ENCODE results near the gene GPR85. TPM values are rescaled to one million over a fixed set of nuclear protein-coding genes. Genes with fewer than 3 reads are reported as not detected.

Gene GPR85
- total RNA-seq, 6 experiments from 2014 or later, result 2.7 to 5.6 (median 3.5) TPM

DNA sequence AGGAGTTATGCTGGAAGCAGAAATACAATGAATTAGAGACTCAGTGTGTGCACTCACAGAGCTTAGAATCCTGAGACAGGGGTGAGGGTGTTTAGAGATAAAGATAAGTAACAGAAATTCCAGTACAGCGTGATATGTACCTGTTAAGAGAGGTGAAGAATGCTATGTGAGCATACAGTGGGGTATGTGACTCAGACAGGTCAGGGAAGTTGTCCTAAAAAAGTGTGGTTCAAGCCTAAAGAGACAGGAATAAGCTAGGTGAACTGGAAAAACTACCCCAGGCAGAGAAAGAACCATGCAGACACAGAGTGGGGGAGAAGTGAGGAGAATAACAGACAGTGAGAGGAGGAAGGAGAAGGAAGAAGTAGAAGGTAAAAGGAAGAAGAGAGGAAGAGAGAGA is 23.1 kb upstream of the GPR85 start:
- TF ChIP-seq CTCF (IDR thresholded peaks at IDR 0.05), result no peak
- DNase-seq, result no peak
- Mint-ChIP-seq H3K9me3 (no peaks in the 10 kb centered on the region), H3K27me3 (ENCODE audit: insufficient read depth) (no peaks in the 10 kb centered on the region), H3K36me3 (ENCODE audit: low read depth) (peaks cover 12% of the 10 kb centered on the region; the same call in 1 of the 2 replicates), H3K27ac (no peak overlapping the region), H3K4me3 (no peak overlapping the region), H3K4me1 (ENCODE audit: low read depth) (no peaks in the 10 kb centered on the region)

- Mint-ChIP-seq H3K36me3 (ENCODE audit: low read depth) (no peaks in the 10 kb centered on the region), H3K9me3 (no peaks in the 10 kb centered on the region), H3K27ac (no peak overlapping the region), H3K4me3 (no peak overlapping the region), H3K27me3 (ENCODE audit: insufficient read depth) (no peaks in the 10 kb centered on the region; the same call in none of the 2 replicates), H3K4me1 (ENCODE audit: low read depth) (no peaks in the 10 kb centered on the region; the same call in 1 of the 2 replicates)
- no peak for DNase-seq
- no peak for TF ChIP-seq CTCF (IDR thresholded peaks at IDR 0.05)
Measured at GRCh38 chr7:113100121-113100603, 13.5 kb upstream of the GPR85 start.

- Mint-ChIP-seq H3K9me3 (no peaks in the 10 kb centered on the region), H3K36me3 (ENCODE audit: low read depth) (no peaks in the 10 kb centered on the region), H3K27me3 (ENCODE audit: insufficient read depth) (no peaks in the 10 kb centered on the region; the same call in none of the 2 replicates), H3K27ac (no peak overlapping the region), H3K4me3 (no peak overlapping the region), H3K4me1 (ENCODE audit: low read depth) (no peaks in the 10 kb centered on the region; the same call in 1 of the 2 replicates)
- DNase-seq, result no peak
- no peak for TF ChIP-seq CTCF (IDR thresholded peaks at IDR 0.05)
Measured at GRCh38 chr7:113099284-113099919, 12.8 kb upstream of the GPR85 start.

- H3K4me1 Mint-ChIP-seq (ENCODE audit: low read depth), result no peaks in the 10 kb centered on the region
- H3K27ac Mint-ChIP-seq, result no peak overlapping the region
- no peaks in the 10 kb centered on the region for H3K9me3 Mint-ChIP-seq
- H3K27me3 Mint-ChIP-seq (ENCODE audit: insufficient read depth), result peaks cover 2% of the 10 kb centered on the region; the same call in 1 of the 2 replicates
- no peaks in the 10 kb centered on the region for H3K36me3 Mint-ChIP-seq (ENCODE audit: low read depth)
- DNase-seq, result no peak
- no peak overlapping the region for H3K4me3 Mint-ChIP-seq
- no peak for TF ChIP-seq CTCF (IDR thresholded peaks at IDR 0.05)
Measured at GRCh38 chr7:113094517-113095249, 8.1 kb upstream of the GPR85 start.

- H3K36me3 Mint-ChIP-seq (ENCODE audit: low read depth), result no peaks in the 10 kb centered on the region
- TF ChIP-seq CTCF (IDR thresholded peaks at IDR 0.05), result no peak
- no peak for DNase-seq
Measured at GRCh38 chr7:113093561-113093960, 6.9 kb upstream of the GPR85 start.

More at GRCh38 chr7:113093561-113093960, 6.9 kb upstream of the GPR85 start:
- peaks cover 1% of the 10 kb centered on the region for H3K4me1 Mint-ChIP-seq (ENCODE audit: low read depth)
- peaks cover 2% of the 10 kb centered on the region; the same call in 1 of the 2 replicates for H3K27me3 Mint-ChIP-seq (ENCODE audit: insufficient read depth)
- H3K4me3 Mint-ChIP-seq, result no peak overlapping the region
- H3K27ac Mint-ChIP-seq, result no peak overlapping the region
- H3K9me3 Mint-ChIP-seq, result no peaks in the 10 kb centered on the region

All from HFFc6 (cell line).